ENCODE data around the gene CAMK1G.

Gene CAMK1G

DNA sequence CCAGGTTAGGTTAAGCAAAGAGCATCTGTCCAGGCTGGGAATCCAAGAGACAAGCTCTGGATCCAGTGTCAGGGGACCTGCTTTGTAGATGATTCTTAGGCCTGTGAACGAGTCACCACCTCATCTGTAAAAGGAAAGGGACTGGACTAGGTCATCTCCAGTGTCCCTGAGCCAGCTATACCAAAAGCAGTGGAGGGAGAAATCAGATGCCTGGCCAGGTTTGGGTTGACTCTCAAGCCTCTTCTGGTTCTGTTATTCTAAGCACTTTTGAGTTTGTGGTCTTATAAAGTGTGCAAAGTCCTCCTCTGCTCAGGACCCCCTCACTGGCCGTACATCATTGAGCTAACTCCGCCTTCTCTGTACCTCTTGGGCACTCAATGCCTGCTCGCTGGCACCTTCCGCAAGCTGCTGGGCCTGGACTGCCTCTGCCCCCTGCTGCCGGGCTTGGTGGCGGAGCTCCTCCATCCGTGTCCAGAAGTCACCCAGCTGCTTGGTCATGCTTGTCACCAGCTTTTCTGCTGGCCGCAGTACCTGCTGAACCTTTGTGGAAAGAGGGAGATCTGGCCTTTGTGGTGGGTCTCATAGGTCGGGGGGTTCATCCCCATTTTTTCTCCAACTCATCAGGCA, 33.6 kb downstream of the CAMK1G start:
- ChIA-PET POLR2A (no interaction called here), CTCF (interaction anchor here (1.2 to 22.9 kb wide), 3 partner anchors 10 to 50 kb away, joined by 4 to 274 read pairs (median 35); no protein-coding TSS in a partner anchor)
- TF ChIP-seq CTCF (IDR thresholded peaks at IDR 0.05; ENCODE audit: insufficient read depth, low read length, missing control alignments) = no peak

GRCh38 chr1:209617755-209618154, 34.2 kb downstream of the CAMK1G start:
- TF ChIP-seq CTCF (IDR thresholded peaks at IDR 0.05; ENCODE audit: insufficient read depth, low read length, missing control alignments) = no peak
- CTCF ChIA-PET = interaction anchor here (1.2 to 22.9 kb wide), 4 partner anchors 10 to 50 kb away, joined by 4 to 274 read pairs (median 20); no protein-coding TSS in a partner anchor
- H3K4me3 ChIP-seq (ENCODE audit: low read depth, low read length) = no peak overlapping the region
- POLR2A ChIA-PET = no interaction called here
- no peak for DNase-seq (ENCODE audit: low read depth, low spot score)

More for the DNA sequence above, 33.6 kb downstream of the CAMK1G start:
- DNase-seq (ENCODE audit: low read depth, low spot score) = no peak
- no peak overlapping the region for H3K4me3 ChIP-seq (ENCODE audit: low read depth, low read length)

DNA sequence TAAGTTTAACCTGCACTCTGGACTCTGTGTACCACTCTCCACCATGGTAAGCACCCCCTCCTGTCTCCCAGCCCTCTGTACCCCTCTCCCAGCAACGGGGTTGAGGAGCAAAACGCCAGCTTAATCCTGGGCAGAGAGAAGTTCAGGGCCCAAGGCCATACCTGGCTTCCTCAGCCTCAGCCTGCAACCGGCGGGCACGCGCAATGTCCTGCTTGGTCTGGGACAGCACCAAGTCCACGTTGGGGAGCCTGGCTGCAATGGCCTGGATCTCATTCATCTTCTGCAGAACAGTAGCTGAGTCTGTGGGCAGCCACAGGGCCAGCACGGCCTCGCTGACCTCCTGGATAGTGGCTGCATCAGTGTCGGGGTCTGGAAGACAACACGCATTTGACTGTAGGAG, 34.8 kb downstream of the CAMK1G start:
- DNase-seq (ENCODE audit: low read depth, low spot score) = no peak
- no peak for TF ChIP-seq CTCF (IDR thresholded peaks at IDR 0.05; ENCODE audit: insufficient read depth, low read length, missing control alignments)
- ChIA-PET CTCF (interaction anchor here (1.6 to 22.9 kb wide), 4 partner anchors 9 to 44 kb away, joined by 6 to 274 read pairs (median 21); no protein-coding TSS in a partner anchor), POLR2A (no interaction called here)
- no peak overlapping the region for H3K4me3 ChIP-seq (ENCODE audit: low read depth, low read length)

GRCh38 chr1:209618756-209619420, 35.4 kb downstream of the CAMK1G start:
- H3K4me3 ChIP-seq (ENCODE audit: low read depth, low read length) = no peak overlapping the region
- ChIA-PET CTCF (interaction anchor here (1.0 to 22.9 kb wide), 10 partner anchors 8 to 74 kb away, joined by 3 to 274 read pairs (median 6); no protein-coding TSS in a partner anchor), POLR2A (no interaction called here)
- DNase-seq (ENCODE audit: low read depth, low spot score) = no peak
- TF ChIP-seq CTCF (IDR thresholded peaks at IDR 0.05; ENCODE audit: insufficient read depth, low read length, missing control alignments) = no peak

DNA sequence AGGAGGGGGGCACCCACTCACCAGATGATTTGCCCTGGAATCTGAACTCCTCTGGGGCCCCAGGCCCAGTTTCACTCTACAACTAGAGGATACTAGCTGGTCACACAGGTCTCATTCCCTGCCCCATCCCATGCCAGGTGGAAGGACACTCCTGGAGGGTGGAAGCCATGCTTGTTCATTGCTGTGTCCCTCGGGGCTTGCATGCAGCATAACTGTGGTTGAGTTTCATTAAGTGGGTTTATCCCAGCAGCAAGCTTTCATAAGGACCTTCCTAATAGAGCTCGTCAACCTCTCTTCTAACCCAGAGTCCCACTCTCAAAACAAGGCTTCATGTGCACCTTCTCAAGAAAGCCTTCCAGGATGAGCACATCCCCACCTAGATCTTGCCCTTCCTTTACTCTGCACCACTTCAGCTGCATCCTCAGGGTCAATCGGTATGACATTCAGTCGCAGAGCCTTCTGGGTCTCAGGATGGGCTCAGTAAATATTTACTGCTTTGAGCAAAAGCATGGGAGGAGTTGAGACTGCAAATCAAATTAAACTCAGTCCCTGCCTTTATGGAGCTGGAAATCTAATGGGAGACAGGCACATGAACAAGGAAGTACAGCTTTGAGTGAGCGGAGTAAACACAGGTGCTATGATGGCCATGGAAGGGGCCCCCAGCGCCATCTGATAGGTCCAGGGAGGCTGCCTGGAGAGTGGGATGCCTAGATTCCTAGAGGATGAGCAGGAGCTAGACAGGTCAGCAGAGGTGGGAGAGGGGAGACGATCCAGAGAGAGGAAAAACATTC, 36.4 kb downstream of the CAMK1G start:
- no peak for DNase-seq (ENCODE audit: low read depth, low spot score)
- H3K4me3 ChIP-seq (ENCODE audit: low read depth, low read length) = no peak overlapping the region
- POLR2A ChIA-PET = no interaction called here
- TF ChIP-seq CTCF (IDR thresholded peaks at IDR 0.05; ENCODE audit: insufficient read depth, low read length, missing control alignments) = no peak
- CTCF ChIA-PET = interaction anchor here (1.0 to 22.9 kb wide), 12 partner anchors 7 to 266 kb away, joined by 3 to 274 read pairs (median 6); no protein-coding TSS in a partner anchor
